ACC112 (cell line): ENCODE data around the gene MINDY4.
"Not testable (repeated sequence)": the region's sequence is repeated elsewhere in the genome, so short reads cannot be mapped to it uniquely, and the experiment has no call there.

Source experiments
- H2AFZ ChIP-seq: fragments of 200-600 bp; sonication (generic); one replicate; pipeline ENCODE4 v1.6.0; 2017; ENCODE audit warnings: antibody characterized with exemption, low read length; ENCODE audit not compliant: unreplicated experiment
- H3K27ac ChIP-seq: fragments of 200-600 bp; sonication (generic); 2 replicates; pipeline ENCODE4 v1.5.1; 2014; ENCODE audit warnings: low read depth, mild to moderate bottlenecking, antibody characterized with exemption, low read length, moderate library complexity
- H3K27me3 ChIP-seq: fragments of 200-600 bp; sonication (generic); 2 replicates; pipeline ENCODE4 v1.6.1; 2014; ENCODE audit warnings: mild to moderate bottlenecking, antibody characterized with exemption, low read length, moderate library complexity, mixed read lengths; ENCODE audit not compliant: insufficient read depth
- H3K36me3 ChIP-seq: fragments of 200-600 bp; sonication (generic); 2 replicates; pipeline ENCODE4 v1.6.1; 2016; ENCODE audit warnings: mild to moderate bottlenecking, antibody characterized with exemption, low read length, moderate library complexity, mixed read lengths; ENCODE audit not compliant: insufficient read depth
- H3K4me1 ChIP-seq: fragments of 200-600 bp; sonication (generic); one replicate; pipeline ENCODE4 v1.6.1; 2016; ENCODE audit warnings: low read length, mixed read lengths; ENCODE audit not compliant: insufficient read depth, unreplicated experiment, control insufficient read depth
- H3K4me3 ChIP-seq: fragments of 200-600 bp; sonication (generic); 2 replicates; pipeline ENCODE4 v1.5.1; 2014; ENCODE audit warnings: mild to moderate bottlenecking, low read depth, low read length
- H3K79me2 ChIP-seq: fragments of 200-600 bp; sonication (generic); one replicate; pipeline ENCODE4 v1.6.0; 2016; ENCODE audit warnings: low read length; ENCODE audit not compliant: control insufficient read depth, unreplicated experiment, insufficient read depth

The MINDY4 gene

GRCh38 chr7:30805081-30805691, 34.0 kb downstream of the MINDY4 start:
- no peak overlapping the region for H3K27ac ChIP-seq
- H3K27me3 ChIP-seq: no peaks in the 10 kb centered on the region
- no peaks in the 10 kb centered on the region for H3K79me2 ChIP-seq
- no peaks in the 10 kb centered on the region for H3K36me3 ChIP-seq
- no peak overlapping the region for H2AFZ ChIP-seq
- H3K4me1 ChIP-seq: peaks cover 36% of the 10 kb centered on the region
- H3K4me3 ChIP-seq: 0 out of 2 replicates have a peak overlapping the region, but pooled peaks have one; percentile 38

GRCh38 chr7:30805931-30806330, 34.7 kb downstream of the MINDY4 start:
- Histone ChIP-seq H3K36me3 (no peaks in the 10 kb centered on the region), H3K27ac (no peak overlapping the region), H2AFZ (no peak overlapping the region), H3K4me1 (peaks cover 30% of the 10 kb centered on the region), H3K27me3 (no peaks in the 10 kb centered on the region), H3K4me3 (no peak overlapping the region), H3K79me2 (no peaks in the 10 kb centered on the region)

GRCh38 chr7:30807477-30807876, 36.3 kb downstream of the MINDY4 start:
- peaks cover 23% of the 10 kb centered on the region for H3K4me1 ChIP-seq
- H3K27ac ChIP-seq, H3K27me3 ChIP-seq, H2AFZ ChIP-seq, H3K79me2 ChIP-seq, H3K36me3 ChIP-seq, H3K4me3 ChIP-seq: not testable (repeated sequence)

- H2AFZ ChIP-seq, H3K27ac ChIP-seq, H3K79me2 ChIP-seq, H3K4me3 ChIP-seq, H3K36me3 ChIP-seq, H3K27me3 ChIP-seq: not testable (repeated sequence)
- peaks cover 23% of the 10 kb centered on the region for H3K4me1 ChIP-seq
Measured at GRCh38 chr7:30807941-30808340, 36.7 kb downstream of the MINDY4 start.

GRCh38 chr7:30810986-30811385, 39.8 kb downstream of the MINDY4 start:
- no peaks in the 10 kb centered on the region for H3K27me3 ChIP-seq
- H3K4me1 ChIP-seq: peaks cover 14% of the 10 kb centered on the region
- no peak overlapping the region for H3K27ac ChIP-seq
- H3K4me3 ChIP-seq: no peak overlapping the region
- no peaks in the 10 kb centered on the region for H3K79me2 ChIP-seq
- no peaks in the 10 kb centered on the region for H3K36me3 ChIP-seq
- H2AFZ ChIP-seq: no peak overlapping the region

- Histone ChIP-seq H3K4me3 (no peak overlapping the region), H3K36me3 (no peaks in the 10 kb centered on the region), H3K4me1 (peaks cover 26% of the 10 kb centered on the region)
Measured at GRCh38 chr7:30812676-30813075, 41.5 kb downstream of the MINDY4 start.

GRCh38 chr7:30813466-30813865, 42.2 kb downstream of the MINDY4 start:
- Histone ChIP-seq H3K27ac (no peak overlapping the region), H3K4me1 (peaks cover 27% of the 10 kb centered on the region), H3K27me3 (no peaks in the 10 kb centered on the region)

More at GRCh38 chr7:30812676-30813075, 41.5 kb downstream of the MINDY4 start:
- Histone ChIP-seq H3K27ac (no peak overlapping the region), H3K27me3 (no peaks in the 10 kb centered on the region), H2AFZ (no peak overlapping the region), H3K79me2 (no peaks in the 10 kb centered on the region)

GRCh38 chr7:30814700-30815387, 43.6 kb downstream of the MINDY4 start:
- H3K27me3 ChIP-seq: no peaks in the 10 kb centered on the region
- no peaks in the 10 kb centered on the region for H3K36me3 ChIP-seq
- no peak overlapping the region for H3K4me3 ChIP-seq
- H3K4me1 ChIP-seq: peaks cover 27% of the 10 kb centered on the region
- no peak overlapping the region for H2AFZ ChIP-seq
- no peaks in the 10 kb centered on the region for H3K79me2 ChIP-seq
- no peak overlapping the region for H3K27ac ChIP-seq

More at GRCh38 chr7:30813466-30813865, 42.2 kb downstream of the MINDY4 start:
- no peak overlapping the region for H3K4me3 ChIP-seq
- H3K36me3 ChIP-seq: no peaks in the 10 kb centered on the region
- H3K79me2 ChIP-seq: no peaks in the 10 kb centered on the region
- H2AFZ ChIP-seq: no peak overlapping the region

- H3K27ac ChIP-seq: no peak overlapping the region
- no peak overlapping the region for H3K4me3 ChIP-seq
- no peak overlapping the region for H2AFZ ChIP-seq
- H3K4me1 ChIP-seq: peaks cover 27% of the 10 kb centered on the region
- no peaks in the 10 kb centered on the region for H3K27me3 ChIP-seq
- H3K36me3 ChIP-seq: no peaks in the 10 kb centered on the region
- H3K79me2 ChIP-seq: no peaks in the 10 kb centered on the region
Measured at GRCh38 chr7:30815388-30815854, 44.2 kb downstream of the MINDY4 start.

- Histone ChIP-seq H3K4me1 (peaks cover 27% of the 10 kb centered on the region), H2AFZ (no peak overlapping the region), H3K27ac (no peak overlapping the region), H3K27me3 (no peaks in the 10 kb centered on the region), H3K4me3 (no peak overlapping the region), H3K36me3 (no peaks in the 10 kb centered on the region), H3K79me2 (no peaks in the 10 kb centered on the region)
Measured at GRCh38 chr7:30815951-30816644, 44.9 kb downstream of the MINDY4 start.
